ENCODE results near the gene BOK.
"Not testable (repeated sequence)": the region's sequence is repeated elsewhere in the genome, so short reads cannot be mapped to it uniquely, and the experiment has no call there.

BOK gene, protein sequence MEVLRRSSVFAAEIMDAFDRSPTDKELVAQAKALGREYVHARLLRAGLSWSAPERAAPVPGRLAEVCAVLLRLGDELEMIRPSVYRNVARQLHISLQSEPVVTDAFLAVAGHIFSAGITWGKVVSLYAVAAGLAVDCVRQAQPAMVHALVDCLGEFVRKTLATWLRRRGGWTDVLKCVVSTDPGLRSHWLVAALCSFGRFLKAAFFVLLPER

GRCh38 chr2:241558532-241559322 lies at the start of gene BOK:
Gene BOK, plus strand, starts transcription at chr2:241558745. Its CDS starts 739 bp downstream, at chr2:241559484.
- no peak for DNase-seq

DNA sequence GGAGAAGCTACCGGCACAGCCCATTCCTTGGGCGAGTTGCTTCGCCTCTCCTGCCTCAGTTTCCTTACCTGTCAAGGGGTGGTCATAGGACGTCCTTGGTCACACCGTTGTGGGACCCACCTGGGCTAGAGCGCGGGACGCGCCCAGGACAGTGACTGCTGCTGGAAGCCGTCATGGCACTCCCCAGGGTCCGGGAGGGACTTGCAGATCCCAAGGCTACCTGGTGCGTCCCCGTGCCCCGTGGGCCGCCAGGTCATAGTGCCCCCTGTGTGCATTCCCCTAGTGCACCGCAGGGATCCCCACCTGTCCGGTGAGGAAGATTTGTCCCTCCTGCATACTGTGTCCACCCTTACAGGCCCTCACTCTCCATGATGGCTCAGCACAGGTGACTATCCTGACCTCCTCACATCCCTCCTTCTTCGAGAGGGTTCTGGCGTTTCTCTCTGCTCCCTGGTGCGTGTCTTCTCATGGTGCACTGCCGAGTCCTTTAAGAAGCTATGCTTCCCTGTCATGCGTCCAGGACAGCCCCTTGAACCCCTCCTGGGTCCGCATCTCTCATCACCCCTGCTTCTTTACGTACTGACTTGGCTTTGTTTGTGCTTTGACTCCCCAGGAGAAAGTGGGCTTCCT lies 49.3 kb upstream of the BOK start:
- DNase-seq: no peak

- DNase-seq: no peak
Measured at GRCh38 chr2:241511091-241511741, 47.3 kb upstream of the BOK start.

GRCh38 chr2:241514553-241514952 lies 44.0 kb upstream of the BOK start:
- DNase-seq: no peak

GRCh38 chr2:241514986-241515737 lies 43.4 kb upstream of the BOK start:
- peak; percentile 20 for DNase-seq

- DNase-seq: no peak
Measured at GRCh38 chr2:241516520-241516965, 42.0 kb upstream of the BOK start.

DNA sequence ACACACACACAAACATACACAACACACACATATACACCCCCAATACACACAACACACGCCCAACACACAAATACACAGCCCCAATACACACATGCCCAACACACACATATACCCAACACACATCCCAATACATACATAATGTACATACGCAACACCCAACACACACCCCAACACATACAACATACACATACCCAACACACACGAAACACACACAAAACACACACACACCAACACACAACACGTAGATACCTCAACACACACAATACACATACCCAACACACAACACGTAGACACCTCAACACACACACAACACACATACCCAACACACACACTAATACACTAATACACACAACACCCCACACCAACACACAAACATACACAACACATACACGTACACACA lies 41.2 kb upstream of the BOK start:
- DNase-seq: no peak

- no peak for DNase-seq
Measured at GRCh38 chr2:241519669-241520068, 38.9 kb upstream of the BOK start.

DNA sequence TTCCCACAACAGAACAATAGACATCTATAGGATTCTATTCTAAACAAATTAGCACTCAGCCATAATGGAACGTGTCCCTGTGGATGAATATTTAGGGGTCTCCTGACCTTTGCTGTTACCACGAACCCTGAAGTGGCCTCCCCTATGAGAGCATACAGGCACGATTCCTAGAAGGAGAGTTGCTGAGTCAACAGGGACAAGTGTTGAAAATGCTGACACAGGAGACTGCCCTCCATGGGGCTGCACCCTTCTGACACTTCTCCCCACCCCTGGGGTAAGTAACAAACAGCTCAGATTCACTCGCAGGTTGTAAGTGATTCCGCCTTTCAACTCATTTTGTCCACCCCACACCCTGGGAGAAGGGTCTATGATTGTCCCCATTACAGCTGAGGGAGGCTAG lies 36.1 kb upstream of the BOK start:
- DNase-seq: peak; percentile 28

DNA sequence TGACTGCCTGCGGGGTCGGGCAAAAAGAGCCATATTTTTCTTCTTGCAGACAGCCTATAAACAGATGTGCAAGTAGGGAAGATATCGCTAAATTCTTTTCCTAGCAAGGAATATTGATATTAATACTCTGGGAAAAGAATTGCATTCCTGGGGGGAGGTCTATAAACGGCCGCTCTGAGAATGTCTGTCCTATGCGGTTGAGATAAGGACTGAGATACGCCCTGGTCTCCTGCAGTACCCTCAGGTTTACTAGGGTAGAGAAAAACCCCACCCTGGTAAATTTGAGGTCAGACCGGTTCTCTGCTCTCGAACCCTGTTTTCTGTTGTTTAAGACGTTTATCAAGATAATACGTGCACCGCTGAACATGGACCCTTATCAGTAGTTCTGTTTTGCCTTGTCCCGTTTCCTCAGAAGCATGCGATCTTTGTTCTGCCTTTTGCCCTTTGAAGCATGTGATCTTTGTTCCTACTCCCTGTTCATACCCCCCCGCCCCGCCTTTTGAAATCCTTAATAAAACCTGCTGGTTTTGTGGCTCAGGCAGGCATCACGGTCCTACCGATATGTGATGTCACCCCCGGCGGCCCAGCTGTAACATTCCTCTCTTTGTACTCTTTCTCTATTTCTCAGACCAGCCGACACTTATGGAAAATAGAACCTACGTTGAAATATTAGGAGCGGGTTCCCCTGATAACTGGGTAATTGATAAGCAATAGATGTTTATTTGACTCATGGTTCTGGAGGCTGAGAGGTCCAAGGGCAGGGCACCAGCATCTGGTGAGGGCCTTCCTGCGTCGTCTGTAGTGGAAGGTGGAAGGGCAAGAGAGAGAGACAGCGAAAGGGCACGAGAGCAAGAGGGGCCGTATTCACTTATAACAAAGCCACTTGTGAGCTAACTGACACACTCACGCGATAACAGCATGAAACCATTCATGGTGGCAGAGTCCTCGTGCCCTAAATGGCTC lies 32.4 kb upstream of the BOK start:
- not testable (repeated sequence) for DNase-seq

DNA sequence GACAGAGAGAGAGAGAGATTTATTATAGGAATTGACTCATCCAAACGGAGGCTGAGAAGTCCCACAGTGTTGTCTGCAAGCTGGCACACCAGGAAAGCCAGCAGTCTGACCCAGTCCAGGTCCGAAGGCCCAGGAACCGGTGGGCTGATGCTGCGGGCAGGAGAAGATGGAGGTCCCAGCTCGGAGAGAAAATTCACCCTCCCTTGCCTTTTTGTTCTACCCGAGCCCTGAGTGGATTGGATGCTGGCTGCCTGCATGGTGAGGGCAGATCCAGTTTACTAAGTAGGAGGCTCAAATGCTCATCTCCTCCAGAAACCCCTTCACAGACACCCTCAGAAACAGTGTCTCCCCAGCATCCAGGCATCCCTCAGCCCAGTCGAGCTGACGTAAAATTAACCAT lies 28.0 kb upstream of the BOK start:
- DNase-seq: no peak

DNA sequence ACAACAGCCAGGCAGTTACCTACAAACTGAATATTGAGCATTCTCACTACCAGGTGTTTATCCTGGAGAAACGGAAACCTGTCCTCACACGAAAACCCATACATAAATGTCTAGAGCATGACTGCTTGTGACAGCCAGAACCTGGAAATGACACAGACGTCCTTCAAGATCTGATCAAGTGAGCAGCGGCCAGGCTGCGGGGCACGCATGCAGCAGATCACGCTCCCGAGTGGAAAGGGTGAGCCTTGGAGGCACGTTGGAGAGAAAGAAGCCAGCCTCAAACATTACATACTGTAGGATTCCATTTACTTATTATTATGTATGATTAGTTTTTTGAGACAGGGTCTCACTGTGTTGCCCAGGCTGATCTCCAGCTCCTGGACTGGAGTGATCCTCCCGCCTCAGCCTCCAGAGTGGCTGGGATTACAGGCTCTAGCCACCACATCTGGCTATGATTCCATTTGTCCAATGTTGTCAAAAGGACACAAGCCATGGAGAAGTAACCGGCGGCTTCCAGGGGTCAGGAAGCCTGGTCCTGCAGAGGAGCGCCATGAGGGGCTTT lies 27.3 kb upstream of the BOK start:
- DNase-seq: no peak

GRCh38 chr2:241532168-241532567 lies 26.4 kb upstream of the BOK start:
- DNase-seq: no peak

GRCh38 chr2:241532733-241533601 lies 25.6 kb upstream of the BOK start:
- DNase-seq: no peak

- DNase-seq: no peak
Measured at GRCh38 chr2:241534293-241534692, 24.3 kb upstream of the BOK start.

- DNase-seq: no peak
Measured at GRCh38 chr2:241534701-241535375, 23.7 kb upstream of the BOK start.

DNA sequence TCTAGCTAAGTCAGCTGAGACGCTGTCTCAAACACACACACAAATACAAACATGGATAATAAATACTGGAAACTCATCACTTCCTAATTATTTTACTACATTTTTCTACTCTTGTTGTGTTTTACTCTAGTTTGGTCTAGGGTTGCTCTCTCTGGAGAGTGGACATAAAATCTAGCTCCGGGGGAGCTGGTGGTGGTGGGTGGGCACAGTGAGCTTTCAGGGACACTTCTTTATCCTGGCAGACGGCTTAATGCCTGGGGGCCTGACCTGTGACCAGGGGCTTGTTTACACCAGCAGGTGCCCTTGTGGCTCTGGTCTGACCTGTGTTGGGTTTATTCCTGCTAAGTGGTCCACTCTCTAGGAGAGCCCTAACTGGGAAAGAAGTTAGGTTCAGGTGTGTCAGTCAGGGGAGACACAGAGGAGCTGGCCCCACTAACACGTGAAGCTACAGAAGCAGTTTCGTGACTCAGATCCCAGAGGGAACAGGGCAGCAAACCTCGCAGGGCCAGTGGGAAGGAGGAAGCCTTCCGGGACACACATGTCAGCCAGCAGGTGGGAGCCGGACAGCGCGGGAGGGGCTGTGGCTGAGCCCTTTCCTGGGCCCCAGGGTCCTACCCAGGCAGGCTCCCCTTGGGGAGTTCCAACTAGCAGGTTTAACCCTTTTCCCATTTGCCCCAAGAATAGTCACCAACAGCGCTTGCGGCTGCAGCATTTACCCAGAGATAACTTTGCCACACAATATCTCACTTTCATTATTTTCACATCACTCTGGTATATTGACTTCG lies 22.5 kb upstream of the BOK start:
- DNase-seq: no peak

DNA sequence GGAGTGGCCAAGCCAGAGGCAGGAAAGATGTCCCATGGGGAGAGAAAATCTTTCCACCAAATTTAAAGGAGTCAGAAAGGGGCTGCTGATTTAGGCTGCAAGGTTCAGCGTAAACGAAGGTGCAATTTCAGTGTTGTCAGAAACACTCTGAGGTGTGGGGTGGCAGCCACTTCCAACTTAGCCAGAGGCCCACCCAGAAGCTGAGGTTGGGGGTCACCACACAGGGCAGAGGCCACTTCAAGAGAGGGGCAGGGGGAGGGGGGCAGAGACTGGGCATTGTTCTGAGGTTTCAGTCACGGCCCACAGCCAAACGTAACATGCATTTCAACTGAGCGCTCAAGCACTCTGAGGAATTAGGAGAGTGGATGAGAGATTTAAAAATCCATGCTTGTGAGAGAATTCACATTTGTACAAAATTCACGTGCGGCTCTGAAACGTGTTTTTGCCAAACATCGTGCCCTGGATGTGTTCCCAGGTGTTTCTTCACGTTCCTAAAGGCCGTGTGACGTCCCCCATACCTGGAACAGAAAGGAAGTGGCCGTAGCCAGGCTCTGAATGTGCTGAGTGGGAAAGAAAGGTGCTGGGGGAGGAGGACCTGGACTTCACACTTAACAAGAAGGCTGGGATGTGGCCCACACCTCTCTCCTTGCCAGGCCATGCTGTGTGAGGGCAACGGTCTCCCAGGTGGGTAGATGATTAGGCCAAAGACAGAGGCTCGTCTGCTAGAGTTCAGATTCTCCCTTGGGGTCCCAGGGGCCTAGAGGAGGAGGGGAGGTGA lies 19.5 kb upstream of the BOK start:
- DNase-seq: no peak

Measured in RPMI8226 (cell line).